HS-27A (cell line): Measurements from ENCODE around the gene LPO.

Experiments
- DNase-seq: peaks from one replicate; pipeline ENCODE4 v3.0.0-alpha.2; 2012; ENCODE audit warnings: low read depth, missing footprints

The LPO gene

GRCh38 chr17:58277802-58278595 is 39.6 kb downstream of the LPO start:
- no peak for DNase-seq

GRCh38 chr17:58278661-58279015 is 40.3 kb downstream of the LPO start:
- DNase-seq: no peak

DNA sequence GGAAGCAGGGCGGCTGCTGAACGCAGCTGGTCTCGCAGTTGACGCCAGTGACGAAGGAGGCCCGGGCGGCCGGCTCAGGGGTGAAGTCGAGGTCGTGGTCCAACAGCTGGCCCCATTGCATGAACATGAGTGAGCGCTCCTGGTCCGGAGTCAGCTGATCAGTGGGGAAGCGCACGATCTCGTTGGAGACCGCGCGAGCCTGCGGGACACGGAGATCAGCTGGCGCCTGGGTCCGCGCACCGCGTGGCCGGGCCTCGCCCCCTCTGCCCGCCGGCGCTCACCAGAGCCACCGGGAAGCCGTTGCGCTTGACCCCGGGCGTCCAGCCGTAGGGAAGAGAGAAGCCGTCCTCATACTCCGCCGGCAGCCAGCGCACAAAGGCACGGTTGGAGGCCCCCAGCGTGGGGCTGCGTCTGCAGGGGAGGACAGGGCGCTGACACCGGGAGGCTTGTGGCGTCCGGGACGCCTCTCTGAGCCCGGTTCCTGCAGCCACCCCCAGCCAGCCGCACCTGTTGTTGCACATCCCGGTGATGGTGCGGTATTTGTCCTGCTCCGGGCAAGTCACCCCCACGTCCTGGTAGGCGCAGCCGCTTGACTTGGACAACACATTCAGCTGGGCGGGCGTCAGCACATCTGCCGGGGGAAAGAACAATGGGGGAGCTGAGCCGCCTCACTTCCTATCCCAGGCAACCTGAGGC is 40.8 kb downstream of the LPO start:
- no peak for DNase-seq

- no peak for DNase-seq
Observed at GRCh38 chr17:58279736-58280479, 41.5 kb downstream of the LPO start.

GRCh38 chr17:58280480-58281217 is 42.3 kb downstream of the LPO start, which contains the start of gene MPO:
Gene MPO (minus strand): TSS chr17:58280935. CDS start chr17:58280758, 177 bp downstream.
- no peak for DNase-seq

DNA sequence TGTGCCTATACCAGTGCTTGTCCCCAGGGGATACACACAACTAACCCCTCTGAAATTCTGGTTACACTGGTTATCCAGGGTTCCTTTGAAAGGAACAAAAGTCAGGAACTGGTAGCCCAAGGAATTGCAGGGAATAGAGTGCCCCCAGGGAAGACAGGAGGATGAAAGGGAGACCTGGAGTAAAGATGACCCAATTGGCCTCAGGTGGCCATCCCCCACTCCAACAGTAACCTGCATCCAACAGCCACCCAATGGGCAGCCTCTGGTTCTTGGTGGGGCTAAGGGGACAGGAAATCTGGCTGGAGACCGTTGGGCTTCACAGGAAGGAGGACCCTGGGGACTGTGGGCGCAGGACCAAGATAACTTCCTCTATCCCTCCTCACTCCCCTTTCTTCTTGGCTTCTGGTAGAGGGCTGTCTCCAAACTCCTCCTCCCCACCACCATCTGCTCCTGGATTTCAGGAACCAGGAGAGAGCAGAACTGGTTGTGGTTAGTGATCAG is 43.2 kb downstream of the LPO start:
- DNase-seq: no peak

DNA sequence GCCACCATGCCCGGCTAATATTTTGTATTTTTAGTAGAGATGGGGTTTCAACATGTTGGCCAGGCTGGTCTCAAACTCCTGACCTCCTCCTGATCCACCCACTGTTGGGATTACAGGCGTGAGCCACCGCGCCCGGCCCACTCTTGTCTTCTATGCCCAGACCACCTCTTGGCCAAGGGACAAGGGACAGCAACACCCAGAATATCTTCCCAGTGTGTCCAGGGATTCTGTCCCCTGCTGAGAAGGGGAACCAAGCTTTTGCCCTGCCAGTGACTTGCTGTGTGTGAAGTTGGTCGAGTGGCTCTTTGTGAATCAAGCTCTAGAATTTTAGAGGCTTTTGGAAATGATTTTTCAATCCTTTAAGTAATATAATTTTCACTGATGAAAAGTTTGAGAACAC is 44.1 kb downstream of the LPO start:
- DNase-seq: no peak

- no peak for DNase-seq
Observed at GRCh38 chr17:58283674-58284612, 45.6 kb downstream of the LPO start.

GRCh38 chr17:58284613-58285421 is 46.4 kb downstream of the LPO start:
- no peak for DNase-seq

DNA sequence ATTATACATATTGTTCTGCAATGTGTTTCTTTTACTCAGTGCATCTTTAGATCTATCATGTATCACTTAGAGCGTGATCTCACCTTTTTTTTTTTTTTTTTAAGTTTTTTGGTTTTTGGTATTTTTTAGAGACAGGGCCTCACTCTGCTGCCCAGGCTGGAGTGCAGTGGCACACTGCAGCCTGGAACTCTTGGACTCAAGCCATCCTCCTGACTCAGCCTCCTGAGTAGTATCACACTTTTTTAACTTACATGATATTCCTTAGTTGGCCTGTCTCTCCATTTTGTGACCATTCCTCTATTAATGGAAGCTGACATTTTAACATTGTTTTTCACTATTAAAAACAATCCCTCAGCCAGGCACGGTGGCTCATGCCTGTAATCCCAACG is 47.0 kb downstream of the LPO start:
- DNase-seq: no peak

- DNase-seq: no peak
Observed at GRCh38 chr17:58289869-58290268, 51.5 kb downstream of the LPO start.

- DNase-seq: no peak
Observed at GRCh38 chr17:58291246-58291645, 52.9 kb downstream of the LPO start.

GRCh38 chr17:58294034-58294433 is 55.6 kb downstream of the LPO start:
- no peak for DNase-seq

DNA sequence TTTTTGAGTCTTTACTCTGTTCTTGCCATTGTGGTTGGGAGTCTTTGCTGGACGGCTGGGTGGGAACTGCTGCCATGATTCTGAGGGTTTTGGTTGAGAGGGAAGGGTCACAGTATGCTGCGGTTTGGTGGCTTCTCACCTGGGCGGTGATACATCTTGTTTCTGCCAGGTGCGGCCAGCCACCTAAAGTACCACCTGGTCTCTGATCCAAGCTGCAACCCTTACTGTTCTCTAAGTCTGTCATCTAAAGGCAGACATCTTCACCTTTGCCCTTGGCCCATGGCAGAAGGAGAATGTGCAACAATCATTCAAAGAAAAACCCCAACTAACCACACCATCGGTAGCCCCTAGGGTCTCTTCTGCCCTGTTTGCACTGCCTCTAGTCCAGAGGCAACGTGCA is 62.0 kb downstream of the LPO start:
- no peak for DNase-seq

GRCh38 chr17:58301504-58302150 is 63.2 kb downstream of the LPO start:
- no peak for DNase-seq

GRCh38 chr17:58302171-58302918 is 64.0 kb downstream of the LPO start:
- no peak for DNase-seq

- DNase-seq: no peak
Observed at GRCh38 chr17:58302919-58303585, 64.7 kb downstream of the LPO start.
